ENCODE data around the gene ERMP1.
"Not testable (repeated sequence)": the region's sequence is repeated elsewhere in the genome, so short reads cannot be mapped to it uniquely, and the experiment has no call there.

Gene ERMP1

DNA sequence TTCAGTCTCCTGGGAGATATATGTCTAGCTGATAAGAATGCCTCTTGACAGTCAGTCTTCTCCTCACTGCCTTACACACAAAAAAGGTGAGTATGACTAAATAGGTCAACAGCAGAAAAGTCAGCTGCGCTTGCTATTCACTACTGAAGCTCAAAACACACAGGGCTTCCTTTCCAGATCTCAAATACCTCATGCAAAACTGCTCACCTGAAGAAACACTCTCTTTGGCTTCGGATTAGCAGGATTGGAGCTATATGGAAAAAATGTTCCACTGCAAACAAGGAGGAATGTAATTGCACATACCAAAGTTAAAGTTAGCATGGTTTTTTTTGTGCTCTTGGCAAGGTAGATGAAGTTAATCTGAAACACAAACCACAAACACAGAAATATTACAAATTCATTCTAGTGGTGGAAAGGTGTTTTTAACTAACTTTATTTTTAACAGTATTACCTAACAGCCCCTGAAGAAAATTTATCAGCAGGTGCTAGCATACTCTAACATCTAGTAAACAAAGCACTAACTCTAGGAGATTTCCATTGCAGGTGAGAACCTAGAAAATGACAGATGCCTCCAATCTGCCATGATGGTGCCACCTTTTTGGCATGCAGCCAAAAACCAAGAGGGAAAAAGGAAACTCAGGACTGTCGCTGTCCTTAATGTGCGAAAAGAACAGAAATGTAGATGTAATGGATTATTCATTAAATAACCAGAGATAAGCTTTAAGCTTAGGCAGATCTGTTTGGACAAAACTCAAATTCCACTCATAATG, 31.8 kb downstream of the ERMP1 start:
- H3K27ac ChIP-seq (ENCODE audit: low read depth, low read length, poor library complexity, severe bottlenecking): peak overlapping the region; percentile 40
- H3F3A ChIP-seq (ENCODE audit: insufficient read depth, low read length): no peaks in the 10 kb centered on the region
- no peaks in the 10 kb centered on the region for H4K20me1 ChIP-seq (ENCODE audit: insufficient read depth, low read length)
- no peak overlapping the region for H3K4me3 ChIP-seq (ENCODE audit: low read depth, low read length, poor library complexity, severe bottlenecking)
- TF ChIP-seq, protein P1, sequence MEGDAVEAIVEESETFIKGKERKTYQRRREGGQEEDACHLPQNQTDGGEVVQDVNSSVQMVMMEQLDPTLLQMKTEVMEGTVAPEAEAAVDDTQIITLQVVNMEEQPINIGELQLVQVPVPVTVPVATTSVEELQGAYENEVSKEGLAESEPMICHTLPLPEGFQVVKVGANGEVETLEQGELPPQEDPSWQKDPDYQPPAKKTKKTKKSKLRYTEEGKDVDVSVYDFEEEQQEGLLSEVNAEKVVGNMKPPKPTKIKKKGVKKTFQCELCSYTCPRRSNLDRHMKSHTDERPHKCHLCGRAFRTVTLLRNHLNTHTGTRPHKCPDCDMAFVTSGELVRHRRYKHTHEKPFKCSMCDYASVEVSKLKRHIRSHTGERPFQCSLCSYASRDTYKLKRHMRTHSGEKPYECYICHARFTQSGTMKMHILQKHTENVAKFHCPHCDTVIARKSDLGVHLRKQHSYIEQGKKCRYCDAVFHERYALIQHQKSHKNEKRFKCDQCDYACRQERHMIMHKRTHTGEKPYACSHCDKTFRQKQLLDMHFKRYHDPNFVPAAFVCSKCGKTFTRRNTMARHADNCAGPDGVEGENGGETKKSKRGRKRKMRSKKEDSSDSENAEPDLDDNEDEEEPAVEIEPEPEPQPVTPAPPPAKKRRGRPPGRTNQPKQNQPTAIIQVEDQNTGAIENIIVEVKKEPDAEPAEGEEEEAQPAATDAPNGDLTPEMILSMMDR (IDR thresholded peaks at IDR 0.05; ENCODE audit: low read length): no peak
- no peak for TF ChIP-seq EZH2 (IDR thresholded peaks at IDR 0.05; ENCODE audit: borderline replicate concordance, low read length)
- no peaks in the 10 kb centered on the region for H3K9me3 ChIP-seq (ENCODE audit: low read length)
- H3K4me1 ChIP-seq (ENCODE audit: insufficient read depth, low read length, severe bottlenecking): peaks cover 15% of the 10 kb centered on the region
- no peaks in the 10 kb centered on the region for H3K27me3 ChIP-seq (ENCODE audit: insufficient read depth, low read length)
- H3K9ac ChIP-seq (ENCODE audit: low read length): no peak overlapping the region
- no peak overlapping the region for H3K4me2 ChIP-seq (ENCODE audit: low read length)
- no peaks in the 10 kb centered on the region for H3K79me2 ChIP-seq (ENCODE audit: insufficient read depth, low read length)
- no peaks in the 10 kb centered on the region for H3K9me2 ChIP-seq (ENCODE audit: low read depth, low read length)
- H2AFZ ChIP-seq (ENCODE audit: low read length): no peak overlapping the region
- peaks cover 52% of the 10 kb centered on the region; the same call in 1 of the 2 replicates for H3K36me3 ChIP-seq (ENCODE audit: insufficient read depth, low read length)

DNA sequence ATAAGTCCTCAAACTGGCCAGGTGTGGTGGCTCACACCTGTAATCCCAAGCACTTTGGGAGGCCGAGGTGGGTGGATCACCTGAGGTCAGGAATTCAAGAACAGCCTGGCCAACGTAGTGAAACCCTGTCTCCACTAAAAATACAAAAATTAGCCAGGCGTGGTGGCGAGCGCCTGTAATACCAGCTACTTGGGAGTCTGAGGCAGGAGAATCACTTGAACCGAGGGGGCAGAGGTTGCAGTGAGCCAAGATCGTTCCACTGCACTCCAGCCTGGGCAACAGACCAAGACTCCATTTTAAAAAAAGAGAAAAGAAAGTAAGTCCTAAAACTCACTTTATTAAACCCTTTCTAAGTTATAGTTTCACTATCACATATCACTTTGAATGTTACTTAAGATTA, 32.5 kb downstream of the ERMP1 start:
- H3K4me1 ChIP-seq (ENCODE audit: insufficient read depth, low read length, severe bottlenecking): peaks cover 15% of the 10 kb centered on the region
- not testable (repeated sequence) for H3F3A ChIP-seq (ENCODE audit: insufficient read depth, low read length); H3K9me3 ChIP-seq (ENCODE audit: low read length); H3K9me2 ChIP-seq (ENCODE audit: low read depth, low read length); H4K20me1 ChIP-seq (ENCODE audit: insufficient read depth, low read length); H3K27me3 ChIP-seq (ENCODE audit: insufficient read depth, low read length); H3K4me3 ChIP-seq (ENCODE audit: low read depth, low read length, poor library complexity, severe bottlenecking); H3K9ac ChIP-seq (ENCODE audit: low read length); H3K4me2 ChIP-seq (ENCODE audit: low read length); H2AFZ ChIP-seq (ENCODE audit: low read length); H3K79me2 ChIP-seq (ENCODE audit: insufficient read depth, low read length); H3K27ac ChIP-seq (ENCODE audit: low read depth, low read length, poor library complexity, severe bottlenecking)
- H3K36me3 ChIP-seq (ENCODE audit: insufficient read depth, low read length): peaks cover 44% of the 10 kb centered on the region; the same call in 1 of the 2 replicates

DNA sequence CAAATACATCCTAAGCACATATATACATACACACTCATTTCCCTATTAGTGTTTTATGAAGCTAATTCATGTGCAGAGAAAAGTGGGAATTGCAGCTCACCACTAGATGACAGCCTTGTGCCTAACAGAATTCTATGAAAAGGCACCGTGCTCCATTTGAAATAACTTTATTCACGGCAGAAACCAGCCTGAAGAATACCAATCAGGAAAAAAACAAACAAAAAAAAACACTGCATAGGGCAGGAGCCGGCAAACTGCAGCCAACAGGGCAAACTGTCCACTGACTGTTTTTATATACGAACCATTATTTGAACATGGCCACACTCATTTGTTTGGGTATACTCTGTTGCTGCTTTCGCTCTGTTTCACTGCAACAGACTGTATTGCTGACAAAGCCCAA, 33.6 kb downstream of the ERMP1 start:
- H3K4me3 ChIP-seq (ENCODE audit: low read depth, low read length, poor library complexity, severe bottlenecking): no peak overlapping the region
- no peak overlapping the region for H3K27ac ChIP-seq (ENCODE audit: low read depth, low read length, poor library complexity, severe bottlenecking)
- H3K9me2 ChIP-seq (ENCODE audit: low read depth, low read length): no peaks in the 10 kb centered on the region
- no peaks in the 10 kb centered on the region for H3K27me3 ChIP-seq (ENCODE audit: insufficient read depth, low read length)
- peaks cover 15% of the 10 kb centered on the region for H3K4me1 ChIP-seq (ENCODE audit: insufficient read depth, low read length, severe bottlenecking)
- no peak overlapping the region for H3K9ac ChIP-seq (ENCODE audit: low read length)
- H3K4me2 ChIP-seq (ENCODE audit: low read length): no peak overlapping the region
- H3F3A ChIP-seq (ENCODE audit: insufficient read depth, low read length): no peaks in the 10 kb centered on the region
- H3K9me3 ChIP-seq (ENCODE audit: low read length): no peaks in the 10 kb centered on the region
- peaks cover 34% of the 10 kb centered on the region; the same call in 1 of the 2 replicates for H3K36me3 ChIP-seq (ENCODE audit: insufficient read depth, low read length)
- no peaks in the 10 kb centered on the region for H4K20me1 ChIP-seq (ENCODE audit: insufficient read depth, low read length)
- TF ChIP-seq EZH2 (IDR thresholded peaks at IDR 0.05; ENCODE audit: borderline replicate concordance, low read length): no peak
- TF ChIP-seq, protein P1 (IDR thresholded peaks at IDR 0.05; ENCODE audit: low read length): peak; percentile 64
- H3K79me2 ChIP-seq (ENCODE audit: insufficient read depth, low read length): no peaks in the 10 kb centered on the region
- no peak overlapping the region for H2AFZ ChIP-seq (ENCODE audit: low read length)

DNA sequence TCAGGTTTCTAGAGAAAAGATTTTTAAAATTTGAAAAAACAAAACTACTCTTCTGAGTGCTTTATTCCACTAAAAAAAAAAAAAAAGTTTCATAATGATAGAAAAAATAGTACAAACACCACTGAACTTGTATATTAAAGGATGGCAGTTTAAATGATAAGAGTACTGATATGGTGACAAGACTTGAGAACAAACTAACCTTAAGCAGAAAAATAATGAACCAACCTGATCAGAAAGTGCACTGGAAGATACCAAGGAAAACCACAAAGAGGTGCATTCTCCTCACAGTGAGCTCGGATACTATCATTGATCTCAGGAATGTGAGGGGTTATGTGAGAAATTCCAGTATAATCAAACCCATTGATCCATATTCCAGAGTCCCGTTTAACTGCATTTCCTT, 34.3 kb downstream of the ERMP1 start:
- no peaks in the 10 kb centered on the region for H4K20me1 ChIP-seq (ENCODE audit: insufficient read depth, low read length)
- no peak overlapping the region for H2AFZ ChIP-seq (ENCODE audit: low read length)
- no peak overlapping the region for H3K4me3 ChIP-seq (ENCODE audit: low read depth, low read length, poor library complexity, severe bottlenecking)
- H3K27ac ChIP-seq (ENCODE audit: low read depth, low read length, poor library complexity, severe bottlenecking): no peak overlapping the region
- no peaks in the 10 kb centered on the region for H3K27me3 ChIP-seq (ENCODE audit: insufficient read depth, low read length)
- no peak for TF ChIP-seq EZH2 (IDR thresholded peaks at IDR 0.05; ENCODE audit: borderline replicate concordance, low read length)
- TF ChIP-seq, protein P1 (IDR thresholded peaks at IDR 0.05; ENCODE audit: low read length): no peak
- H3K36me3 ChIP-seq (ENCODE audit: insufficient read depth, low read length): peaks cover 34% of the 10 kb centered on the region; the same call in 1 of the 2 replicates
- no peaks in the 10 kb centered on the region for H3K9me2 ChIP-seq (ENCODE audit: low read depth, low read length)
- H3K9me3 ChIP-seq (ENCODE audit: low read length): no peaks in the 10 kb centered on the region
- H3K9ac ChIP-seq (ENCODE audit: low read length): no peak overlapping the region
- H3K79me2 ChIP-seq (ENCODE audit: insufficient read depth, low read length): no peaks in the 10 kb centered on the region
- no peak overlapping the region for H3K4me2 ChIP-seq (ENCODE audit: low read length)
- H3F3A ChIP-seq (ENCODE audit: insufficient read depth, low read length): no peaks in the 10 kb centered on the region
- peaks cover 15% of the 10 kb centered on the region for H3K4me1 ChIP-seq (ENCODE audit: insufficient read depth, low read length, severe bottlenecking)
